Uterus (tissue), 2 donors: Measurements from ENCODE around the gene ASB15.

Experiments used
- POLR2A ChIP-seq, 2 donors: fragments of 450-650 bp; IDR thresholded peaks; one replicate each; pipeline ENCODE4 v1.6.1; 2016; ENCODE audit warnings: antibody characterized with exemption in 2 of 2, mild to moderate bottlenecking in 1 of 2, moderate library complexity in 1 of 2
- TF ChIP-seq, protein P1 (sequence below), 4 experiments: fragments of 200-600 bp in 2 of 4; fragments of 450-650 bp in 2 of 4; sonication (generic) in 2 of 4; IDR thresholded peaks; one replicate each; pipeline ENCODE4 v1.5.1; 2016 to 2019; ENCODE audit warnings: antibody characterized with exemption in 4 of 4, mild to moderate bottlenecking in 2 of 4, moderate library complexity in 1 of 4

DNA sequence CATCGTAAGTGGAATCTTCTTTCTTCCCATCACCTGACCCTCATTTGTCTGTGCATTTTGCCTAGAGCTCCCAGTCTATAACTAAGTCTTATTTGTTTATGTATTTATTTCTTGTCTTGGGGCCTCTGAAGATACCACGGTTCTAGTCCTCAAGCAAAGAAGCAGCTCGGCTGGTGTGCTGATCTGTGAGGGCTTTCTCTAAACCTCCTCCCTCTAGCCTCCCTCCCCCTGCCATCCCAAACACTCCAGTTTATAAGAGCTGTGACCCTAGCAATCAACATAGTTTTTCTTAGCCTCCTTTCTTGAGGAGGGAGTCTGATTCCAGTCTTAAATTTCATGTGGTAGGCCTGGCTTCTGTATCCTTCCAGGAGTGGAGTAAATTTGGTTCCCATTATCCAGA lies 28.3 kb upstream of the ASB15 start:
- TF ChIP-seq, protein P1, sequence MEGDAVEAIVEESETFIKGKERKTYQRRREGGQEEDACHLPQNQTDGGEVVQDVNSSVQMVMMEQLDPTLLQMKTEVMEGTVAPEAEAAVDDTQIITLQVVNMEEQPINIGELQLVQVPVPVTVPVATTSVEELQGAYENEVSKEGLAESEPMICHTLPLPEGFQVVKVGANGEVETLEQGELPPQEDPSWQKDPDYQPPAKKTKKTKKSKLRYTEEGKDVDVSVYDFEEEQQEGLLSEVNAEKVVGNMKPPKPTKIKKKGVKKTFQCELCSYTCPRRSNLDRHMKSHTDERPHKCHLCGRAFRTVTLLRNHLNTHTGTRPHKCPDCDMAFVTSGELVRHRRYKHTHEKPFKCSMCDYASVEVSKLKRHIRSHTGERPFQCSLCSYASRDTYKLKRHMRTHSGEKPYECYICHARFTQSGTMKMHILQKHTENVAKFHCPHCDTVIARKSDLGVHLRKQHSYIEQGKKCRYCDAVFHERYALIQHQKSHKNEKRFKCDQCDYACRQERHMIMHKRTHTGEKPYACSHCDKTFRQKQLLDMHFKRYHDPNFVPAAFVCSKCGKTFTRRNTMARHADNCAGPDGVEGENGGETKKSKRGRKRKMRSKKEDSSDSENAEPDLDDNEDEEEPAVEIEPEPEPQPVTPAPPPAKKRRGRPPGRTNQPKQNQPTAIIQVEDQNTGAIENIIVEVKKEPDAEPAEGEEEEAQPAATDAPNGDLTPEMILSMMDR (IDR thresholded peaks at IDR 0.05): no peak
- no peak for TF ChIP-seq POLR2A (IDR thresholded peaks at IDR 0.05)
